ENCODE measurements around the gene PAPLN. TPM values are rescaled to one million over a fixed set of nuclear protein-coding genes. Genes with fewer than 3 reads are reported as not detected.

Gene PAPLN
- total and polyA plus RNA-seq, 2 experiments from 2014 or later = 2.8 to 13.2 TPM

DNA sequence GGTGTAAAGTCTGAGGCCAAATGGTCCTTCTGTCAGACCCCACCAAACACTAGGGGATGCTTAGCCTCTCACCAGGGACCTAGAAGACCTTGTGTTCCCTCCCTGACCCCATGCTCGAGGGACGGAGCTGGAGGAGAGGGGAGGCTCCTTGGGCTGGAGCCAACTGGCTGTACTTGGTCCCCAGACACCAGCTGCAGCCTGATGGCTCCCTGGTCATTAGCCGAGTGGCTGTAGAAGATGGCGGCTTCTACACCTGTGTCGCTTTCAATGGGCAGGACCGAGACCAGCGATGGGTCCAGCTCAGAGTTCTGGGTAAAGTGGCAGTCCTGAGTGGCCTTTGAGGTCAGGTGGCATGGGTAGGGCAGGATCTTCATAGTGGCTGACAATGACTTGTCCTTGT is 29.0 kb downstream of the PAPLN start (continued):
- TF ChIP-seq, protein P1, sequence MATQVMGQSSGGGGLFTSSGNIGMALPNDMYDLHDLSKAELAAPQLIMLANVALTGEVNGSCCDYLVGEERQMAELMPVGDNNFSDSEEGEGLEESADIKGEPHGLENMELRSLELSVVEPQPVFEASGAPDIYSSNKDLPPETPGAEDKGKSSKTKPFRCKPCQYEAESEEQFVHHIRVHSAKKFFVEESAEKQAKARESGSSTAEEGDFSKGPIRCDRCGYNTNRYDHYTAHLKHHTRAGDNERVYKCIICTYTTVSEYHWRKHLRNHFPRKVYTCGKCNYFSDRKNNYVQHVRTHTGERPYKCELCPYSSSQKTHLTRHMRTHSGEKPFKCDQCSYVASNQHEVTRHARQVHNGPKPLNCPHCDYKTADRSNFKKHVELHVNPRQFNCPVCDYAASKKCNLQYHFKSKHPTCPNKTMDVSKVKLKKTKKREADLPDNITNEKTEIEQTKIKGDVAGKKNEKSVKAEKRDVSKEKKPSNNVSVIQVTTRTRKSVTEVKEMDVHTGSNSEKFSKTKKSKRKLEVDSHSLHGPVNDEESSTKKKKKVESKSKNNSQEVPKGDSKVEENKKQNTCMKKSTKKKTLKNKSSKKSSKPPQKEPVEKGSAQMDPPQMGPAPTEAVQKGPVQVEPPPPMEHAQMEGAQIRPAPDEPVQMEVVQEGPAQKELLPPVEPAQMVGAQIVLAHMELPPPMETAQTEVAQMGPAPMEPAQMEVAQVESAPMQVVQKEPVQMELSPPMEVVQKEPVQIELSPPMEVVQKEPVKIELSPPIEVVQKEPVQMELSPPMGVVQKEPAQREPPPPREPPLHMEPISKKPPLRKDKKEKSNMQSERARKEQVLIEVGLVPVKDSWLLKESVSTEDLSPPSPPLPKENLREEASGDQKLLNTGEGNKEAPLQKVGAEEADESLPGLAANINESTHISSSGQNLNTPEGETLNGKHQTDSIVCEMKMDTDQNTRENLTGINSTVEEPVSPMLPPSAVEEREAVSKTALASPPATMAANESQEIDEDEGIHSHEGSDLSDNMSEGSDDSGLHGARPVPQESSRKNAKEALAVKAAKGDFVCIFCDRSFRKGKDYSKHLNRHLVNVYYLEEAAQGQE (IDR thresholded peaks at IDR 0.05; ENCODE audit: unreplicated experiment) = no peak
- TF ChIP-seq NANOG (IDR thresholded peaks at IDR 0.05; ENCODE audit: borderline replicate concordance) (no peak), ZNF331 (CRISPR knock-in tag; IDR thresholded peaks at IDR 0.05; ENCODE audit: low read depth) (no peak), CREB1 (CRISPR knock-in tag; IDR thresholded peaks at IDR 0.05; ENCODE audit: low read depth) (no peak), POLR2AphosphoS5 (IDR thresholded peaks at IDR 0.05; ENCODE audit: low read depth) (no peak)
- TF ChIP-seq, protein P2, sequence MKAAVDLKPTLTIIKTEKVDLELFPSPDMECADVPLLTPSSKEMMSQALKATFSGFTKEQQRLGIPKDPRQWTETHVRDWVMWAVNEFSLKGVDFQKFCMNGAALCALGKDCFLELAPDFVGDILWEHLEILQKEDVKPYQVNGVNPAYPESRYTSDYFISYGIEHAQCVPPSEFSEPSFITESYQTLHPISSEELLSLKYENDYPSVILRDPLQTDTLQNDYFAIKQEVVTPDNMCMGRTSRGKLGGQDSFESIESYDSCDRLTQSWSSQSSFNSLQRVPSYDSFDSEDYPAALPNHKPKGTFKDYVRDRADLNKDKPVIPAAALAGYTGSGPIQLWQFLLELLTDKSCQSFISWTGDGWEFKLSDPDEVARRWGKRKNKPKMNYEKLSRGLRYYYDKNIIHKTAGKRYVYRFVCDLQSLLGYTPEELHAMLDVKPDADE (IDR thresholded peaks at IDR 0.05) = no peak

DNA sequence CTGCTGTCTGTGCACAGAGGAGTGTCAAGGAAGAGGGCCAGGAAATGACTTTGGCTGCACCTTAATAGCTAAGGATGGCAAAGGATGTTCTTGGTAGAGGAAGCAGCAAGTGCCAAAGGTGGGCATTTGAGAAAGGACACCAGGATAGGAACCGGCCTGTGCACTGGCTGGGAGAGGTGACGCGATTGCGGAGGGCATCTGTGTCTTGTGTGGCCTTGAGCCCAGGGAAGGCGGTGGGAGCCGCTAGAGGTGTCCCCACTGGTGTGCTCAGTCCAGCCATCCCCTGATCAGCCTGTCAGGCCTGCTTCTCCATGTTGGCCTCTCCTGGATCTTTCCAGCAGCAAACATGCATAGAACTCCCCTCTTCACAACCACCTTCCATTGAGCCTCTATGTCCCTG is 30.2 kb downstream of the PAPLN start:
- Histone ChIP-seq H3K27me3 (ENCODE audit: insufficient read depth) (no peaks in the 10 kb centered on the region), H3K4me2 (no peak overlapping the region), H3K4me1 (ENCODE audit: insufficient read depth) (peaks cover 4% of the 10 kb centered on the region), H3K9me2 (ENCODE audit: insufficient read depth) (no peaks in the 10 kb centered on the region), H3K4me3 (no peak overlapping the region), H2AFZ (no peak overlapping the region), H3F3A (replicated peaks; ENCODE audit: low read depth) (0 out of 2 replicates have a peak, but pooled peaks cover 10% of the 10 kb centered on the region), H3K27ac (ENCODE audit: low read depth) (no peak overlapping the region), H3K79me2 (replicated peaks; ENCODE audit: insufficient read depth) (no peaks in the 10 kb centered on the region), H4K20me1 (replicated peaks; ENCODE audit: insufficient read depth) (no peaks in the 10 kb centered on the region), H3K36me3 (ENCODE audit: insufficient read depth) (no peaks in the 10 kb centered on the region; the same call in 1 of the 2 replicates)
- ATAC-seq (no peak), DNase-seq (ENCODE audit: low spot score) (no peak)
- H3K27me3 Mint-ChIP-seq (ENCODE audit: insufficient read depth, low read depth, poor library complexity) = peaks cover 2% of the 10 kb centered on the region
- H3K4me3 Mint-ChIP-seq = no peak overlapping the region
- TF ChIP-seq POLR2AphosphoS5 (IDR thresholded peaks at IDR 0.05; ENCODE audit: low read depth) (no peak), STAT1 (IDR thresholded peaks at IDR 0.05; ENCODE audit: unreplicated experiment) (no peak), JUNB (IDR thresholded peaks at IDR 0.05; ENCODE audit: unreplicated experiment) (no peak), EZH2 (IDR thresholded peaks at IDR 0.05; ENCODE audit: low read depth, unreplicated experiment) (no peak)
- TF ChIP-seq, protein P1 (IDR thresholded peaks at IDR 0.05; ENCODE audit: unreplicated experiment) = no peak
- TF ChIP-seq, protein P2 (IDR thresholded peaks at IDR 0.05) = no peak
- no peak overlapping the region for H3K27ac Mint-ChIP-seq
- peaks cover 3% of the 10 kb centered on the region for H3K4me1 Mint-ChIP-seq
- peaks cover 13% of the 10 kb centered on the region for H3K36me3 Mint-ChIP-seq (ENCODE audit: low read depth)
- H3K9me3 Mint-ChIP-seq = no peaks in the 10 kb centered on the region

All from GM23338 (cell line).